ENCODE results near the gene BHMT.
"Not testable (repeated sequence)": the region's sequence is repeated elsewhere in the genome, so short reads cannot be mapped to it uniquely, and the experiment has no call there.

GRCh38 chr5:79180449-79180848, 68.8 kb downstream of the BHMT start:
- not testable (repeated sequence) for TF ChIP-seq CTCF, POLR2A, EP300 (IDR thresholded peaks at IDR 0.05)

Data from tibial nerve (tissue), 4 donors.